GM12878 (cell line): ENCODE measurements around the gene PNMA8B.

Source experiments
- BRCA1 ChIP-seq: IDR thresholded peaks from 2 replicates; pipeline ENCODE4 v1.6.1; 2011; ENCODE audit warnings: low read depth, low read length, improper control_type of control experiment
- DPF2 ChIP-seq: fragments of 450-650 bp; IDR thresholded peaks from 2 replicates; pipeline ENCODE4 v1.6.1; 2017; ENCODE audit warnings: mild to moderate bottlenecking
- EP300 ChIP-seq, 2 experiments: fragments of 150-350 bp in 1 of 2; IDR thresholded peaks; 2 replicates each; pipeline ENCODE4 v1.6.1; 2011 to 2012; ENCODE audit warnings: low read depth in 2 of 2, low read length in 2 of 2, borderline replicate concordance in 1 of 2, improper control_type of control experiment in 1 of 2, inconsistent platforms in 1 of 2; ENCODE audit not compliant: control insufficient read depth in 1 of 2
- EZH2 ChIP-seq: IDR thresholded peaks from 2 replicates; pipeline ENCODE4 v1.6.1; 2012; ENCODE audit warnings: low read depth, mild to moderate bottlenecking, control low read depth, inconsistent platforms, low read length, borderline replicate concordance; ENCODE audit not compliant: control insufficient read depth
- JUND ChIP-seq: IDR thresholded peaks from 2 replicates; pipeline ENCODE4 v1.6.1; 2012; ENCODE audit warnings: low read depth, mild to moderate bottlenecking, low read length, improper control_type of control experiment, moderate library complexity
- POLR2A ChIP-seq: IDR thresholded peaks from 2 replicates; pipeline ENCODE4 v1.6.1; 2011; ENCODE audit warnings: low read depth, mild to moderate bottlenecking, low read length
- POLR2AphosphoS5 ChIP-seq: IDR thresholded peaks from 2 replicates; pipeline ENCODE4 v1.6.1; 2011; ENCODE audit warnings: mild to moderate bottlenecking, low read length, inconsistent platforms
- SIX5 ChIP-seq: IDR thresholded peaks from 2 replicates; pipeline ENCODE4 v1.6.1; 2011; ENCODE audit warnings: mild to moderate bottlenecking, low read depth, low read length, moderate library complexity; ENCODE audit not compliant: severe bottlenecking
- YY1 ChIP-seq: IDR thresholded peaks from 2 replicates; pipeline ENCODE4 v1.6.1; 2011; ENCODE audit warnings: low read depth, mild to moderate bottlenecking, low read length
- TF ChIP-seq, protein P1 (sequence below), 3 experiments: IDR thresholded peaks in 2 of 3; conservative IDR thresholded peaks in 1 of 3; 2 replicates each; pipeline ENCODE4 v1.5.1; 2011; ENCODE audit warnings: low read depth in 3 of 3, low read length in 3 of 3, mild to moderate bottlenecking in 3 of 3, control low read depth in 2 of 3, moderate library complexity in 2 of 3, inconsistent platforms in 1 of 3, mixed read lengths in 1 of 3; ENCODE audit not compliant: control insufficient read depth in 2 of 3, insufficient read depth in 1 of 3; ENCODE audit errors: extremely low read depth in 1 of 3
- TF ChIP-seq, protein P2 (sequence below): IDR thresholded peaks from 2 replicates; pipeline ENCODE4 v1.6.1; 2012; ENCODE audit warnings: mild to moderate bottlenecking, low read depth, low read length

DNA sequence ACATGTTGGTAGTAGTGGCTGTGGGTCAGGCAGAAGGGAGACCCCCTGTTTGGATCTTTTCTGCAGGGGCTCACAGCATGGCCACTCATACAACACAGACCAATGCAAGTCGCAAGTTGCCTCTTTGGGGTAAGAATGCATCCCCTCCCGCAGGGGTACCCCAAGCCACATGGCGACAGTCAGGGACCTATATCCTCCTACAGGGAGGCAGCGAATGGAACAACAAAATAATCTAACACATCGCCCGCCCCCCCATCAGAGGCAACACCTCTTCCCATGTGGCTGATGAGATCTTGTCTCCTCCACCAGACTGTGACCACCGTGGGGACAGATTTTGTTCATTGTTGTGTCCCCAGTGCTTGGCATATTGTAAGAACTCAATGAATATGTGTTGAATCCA lies 40.7 kb upstream of the PNMA8B start:
- TF ChIP-seq, protein P1, sequence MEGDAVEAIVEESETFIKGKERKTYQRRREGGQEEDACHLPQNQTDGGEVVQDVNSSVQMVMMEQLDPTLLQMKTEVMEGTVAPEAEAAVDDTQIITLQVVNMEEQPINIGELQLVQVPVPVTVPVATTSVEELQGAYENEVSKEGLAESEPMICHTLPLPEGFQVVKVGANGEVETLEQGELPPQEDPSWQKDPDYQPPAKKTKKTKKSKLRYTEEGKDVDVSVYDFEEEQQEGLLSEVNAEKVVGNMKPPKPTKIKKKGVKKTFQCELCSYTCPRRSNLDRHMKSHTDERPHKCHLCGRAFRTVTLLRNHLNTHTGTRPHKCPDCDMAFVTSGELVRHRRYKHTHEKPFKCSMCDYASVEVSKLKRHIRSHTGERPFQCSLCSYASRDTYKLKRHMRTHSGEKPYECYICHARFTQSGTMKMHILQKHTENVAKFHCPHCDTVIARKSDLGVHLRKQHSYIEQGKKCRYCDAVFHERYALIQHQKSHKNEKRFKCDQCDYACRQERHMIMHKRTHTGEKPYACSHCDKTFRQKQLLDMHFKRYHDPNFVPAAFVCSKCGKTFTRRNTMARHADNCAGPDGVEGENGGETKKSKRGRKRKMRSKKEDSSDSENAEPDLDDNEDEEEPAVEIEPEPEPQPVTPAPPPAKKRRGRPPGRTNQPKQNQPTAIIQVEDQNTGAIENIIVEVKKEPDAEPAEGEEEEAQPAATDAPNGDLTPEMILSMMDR (IDR thresholded peaks at IDR 0.05 in 2 of 3, conservative IDR thresholded peaks at IDR 0.05 in 1 of 3; ENCODE audit: control insufficient read depth in 2 of 3, extremely low read depth in 1 of 3, insufficient read depth in 1 of 3, low read depth in 3 of 3, low read length in 3 of 3) = no peak
- TF ChIP-seq JUND (no peak), DPF2 (no peak), EZH2 (no peak), EP300 (IDR thresholded peaks at IDR 0.05; ENCODE audit: borderline replicate concordance in 1 of 2, control insufficient read depth in 1 of 2, low read depth in 2 of 2, low read length in 2 of 2) (no peak), POLR2AphosphoS5 (no peak), YY1 (no peak), BRCA1 (no peak), SIX5 (no peak), POLR2A (no peak)
- TF ChIP-seq, protein P2, sequence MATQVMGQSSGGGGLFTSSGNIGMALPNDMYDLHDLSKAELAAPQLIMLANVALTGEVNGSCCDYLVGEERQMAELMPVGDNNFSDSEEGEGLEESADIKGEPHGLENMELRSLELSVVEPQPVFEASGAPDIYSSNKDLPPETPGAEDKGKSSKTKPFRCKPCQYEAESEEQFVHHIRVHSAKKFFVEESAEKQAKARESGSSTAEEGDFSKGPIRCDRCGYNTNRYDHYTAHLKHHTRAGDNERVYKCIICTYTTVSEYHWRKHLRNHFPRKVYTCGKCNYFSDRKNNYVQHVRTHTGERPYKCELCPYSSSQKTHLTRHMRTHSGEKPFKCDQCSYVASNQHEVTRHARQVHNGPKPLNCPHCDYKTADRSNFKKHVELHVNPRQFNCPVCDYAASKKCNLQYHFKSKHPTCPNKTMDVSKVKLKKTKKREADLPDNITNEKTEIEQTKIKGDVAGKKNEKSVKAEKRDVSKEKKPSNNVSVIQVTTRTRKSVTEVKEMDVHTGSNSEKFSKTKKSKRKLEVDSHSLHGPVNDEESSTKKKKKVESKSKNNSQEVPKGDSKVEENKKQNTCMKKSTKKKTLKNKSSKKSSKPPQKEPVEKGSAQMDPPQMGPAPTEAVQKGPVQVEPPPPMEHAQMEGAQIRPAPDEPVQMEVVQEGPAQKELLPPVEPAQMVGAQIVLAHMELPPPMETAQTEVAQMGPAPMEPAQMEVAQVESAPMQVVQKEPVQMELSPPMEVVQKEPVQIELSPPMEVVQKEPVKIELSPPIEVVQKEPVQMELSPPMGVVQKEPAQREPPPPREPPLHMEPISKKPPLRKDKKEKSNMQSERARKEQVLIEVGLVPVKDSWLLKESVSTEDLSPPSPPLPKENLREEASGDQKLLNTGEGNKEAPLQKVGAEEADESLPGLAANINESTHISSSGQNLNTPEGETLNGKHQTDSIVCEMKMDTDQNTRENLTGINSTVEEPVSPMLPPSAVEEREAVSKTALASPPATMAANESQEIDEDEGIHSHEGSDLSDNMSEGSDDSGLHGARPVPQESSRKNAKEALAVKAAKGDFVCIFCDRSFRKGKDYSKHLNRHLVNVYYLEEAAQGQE = no peak
